ENCODE results near the gene PPP2R5C. TPM values are rescaled to one million over a fixed set of nuclear protein-coding genes. Genes with fewer than 3 reads are reported as not detected.
A peak's percentile ranks its signal among the peaks of the same experiment; 100 is the strongest.

The PPP2R5C gene
- total and polyA plus RNA-seq, 2 of the 4 experiments (the other 2 are of a cell fraction) = 65.9 to 78.7 TPM

DNA sequence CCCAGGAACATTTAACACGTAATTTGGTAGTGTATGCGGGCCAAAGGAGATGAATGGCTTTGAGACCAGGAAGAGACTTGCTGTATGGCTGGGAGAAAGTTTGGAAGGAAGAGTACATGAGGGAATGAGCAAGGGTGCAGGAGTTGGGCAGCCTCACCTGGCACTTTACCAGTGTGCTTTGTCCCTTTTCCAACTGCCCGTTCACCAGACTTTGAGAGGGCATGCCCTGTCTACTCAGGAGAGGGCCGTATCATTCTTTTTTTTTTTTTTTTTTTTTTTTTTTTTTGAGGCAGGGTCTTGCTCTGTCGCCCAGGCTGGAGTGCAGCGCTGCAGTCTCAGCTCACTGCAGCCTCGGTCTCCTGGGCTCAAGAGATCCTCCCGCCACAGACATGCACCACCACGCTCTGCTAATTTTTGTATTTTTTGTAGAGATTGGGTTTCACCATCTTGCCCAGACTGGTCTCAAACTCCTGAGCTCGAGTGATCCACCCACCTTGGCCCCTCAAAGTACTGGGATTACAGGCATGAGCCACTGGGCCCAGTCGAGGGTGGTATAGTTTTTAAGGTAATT lies 209.4 kb downstream of the PPP2R5C start:
- no peak overlapping the region for H3K4me2 ChIP-seq (ENCODE audit: low read depth, low read length)
- H3K23ac ChIP-seq (ENCODE audit: low read depth, low read length) = no peak overlapping the region
- H2BK15ac ChIP-seq (ENCODE audit: low read depth, low read length) = no peak overlapping the region
- H3K18ac ChIP-seq (ENCODE audit: low read depth, low read length) = no peak overlapping the region
- no peak overlapping the region for H3K9ac ChIP-seq (ENCODE audit: low read depth, low read length)
- dilution Hi-C loops (cut with HindIII; ENCODE audit: low sequenced_read_pairs, unreplicated experiment) (no loop called here), intact Hi-C loops (cut with micrococcal nuclease) (no loop called here), in situ Hi-C loops (cut with MboI; ENCODE audit: low sequenced_read_pairs) (loop anchor here (25.0 kb wide), 1 partner anchor 341 kb away; the partner anchor contains the start of genes MOK and ZNF839)
- H3K4ac ChIP-seq (ENCODE audit: low read depth, low read length) = no peak overlapping the region
- TF ChIP-seq RFX5 (IDR thresholded peaks at IDR 0.05; ENCODE audit: low read depth, low read length) (no peak), ELK1 (IDR thresholded peaks at IDR 0.05; ENCODE audit: borderline replicate concordance, low read depth, low read length) (no peak), MXI1 (IDR thresholded peaks at IDR 0.05; ENCODE audit: borderline replicate concordance, low read depth, low read length) (no peak), FOS (IDR thresholded peaks at IDR 0.05; ENCODE audit: low read depth, low read length) (no peak), BHLHE40 (IDR thresholded peaks at IDR 0.05; ENCODE audit: low read depth, low read length) (no peak), USF2 (IDR thresholded peaks at IDR 0.05; ENCODE audit: low read depth, low read length) (no peak), NFE2L2 (IDR thresholded peaks at IDR 0.05; ENCODE audit: low read depth, low read length) (no peak), POLR2A (IDR thresholded peaks at IDR 0.05; ENCODE audit: low read depth, low read length) (no peak), SMC3 (IDR thresholded peaks at IDR 0.05; ENCODE audit: low read depth, low read length) (no peak), CEBPB (IDR thresholded peaks at IDR 0.05; ENCODE audit: low read depth, low read length) (no peak), MAFK (IDR thresholded peaks at IDR 0.05; ENCODE audit: low read depth, low read length) (no peak), RCOR1 (IDR thresholded peaks at IDR 0.05; ENCODE audit: insufficient replicate concordance, low read length) (no peak), MAZ (IDR thresholded peaks at IDR 0.05; ENCODE audit: borderline replicate concordance, low read depth, low read length) (no peak), CHD1 (IDR thresholded peaks at IDR 0.05; ENCODE audit: low read depth, low read length) (no peak), RAD21 (IDR thresholded peaks at IDR 0.05; ENCODE audit: low read length) (no peak)
- TF ChIP-seq, protein P1, sequence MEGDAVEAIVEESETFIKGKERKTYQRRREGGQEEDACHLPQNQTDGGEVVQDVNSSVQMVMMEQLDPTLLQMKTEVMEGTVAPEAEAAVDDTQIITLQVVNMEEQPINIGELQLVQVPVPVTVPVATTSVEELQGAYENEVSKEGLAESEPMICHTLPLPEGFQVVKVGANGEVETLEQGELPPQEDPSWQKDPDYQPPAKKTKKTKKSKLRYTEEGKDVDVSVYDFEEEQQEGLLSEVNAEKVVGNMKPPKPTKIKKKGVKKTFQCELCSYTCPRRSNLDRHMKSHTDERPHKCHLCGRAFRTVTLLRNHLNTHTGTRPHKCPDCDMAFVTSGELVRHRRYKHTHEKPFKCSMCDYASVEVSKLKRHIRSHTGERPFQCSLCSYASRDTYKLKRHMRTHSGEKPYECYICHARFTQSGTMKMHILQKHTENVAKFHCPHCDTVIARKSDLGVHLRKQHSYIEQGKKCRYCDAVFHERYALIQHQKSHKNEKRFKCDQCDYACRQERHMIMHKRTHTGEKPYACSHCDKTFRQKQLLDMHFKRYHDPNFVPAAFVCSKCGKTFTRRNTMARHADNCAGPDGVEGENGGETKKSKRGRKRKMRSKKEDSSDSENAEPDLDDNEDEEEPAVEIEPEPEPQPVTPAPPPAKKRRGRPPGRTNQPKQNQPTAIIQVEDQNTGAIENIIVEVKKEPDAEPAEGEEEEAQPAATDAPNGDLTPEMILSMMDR (conservative IDR thresholded peaks at IDR 0.05; ENCODE audit: low read depth, low read length) = no peak
- H4K5ac ChIP-seq (ENCODE audit: low read depth, low read length) = no peak overlapping the region
- 0 out of 2 replicates have a peak overlapping the region, but pooled peaks have one; percentile 41 for H3K27ac ChIP-seq (ENCODE audit: insufficient read depth, low read length)
- no peak for DNase-seq
- H3K9me1 ChIP-seq (ENCODE audit: insufficient read depth, low read length) = peaks cover 16% of the 10 kb centered on the region
- BruUV-seq (replicated peaks) = no TSS peak
- 88% methylated on average over 2 of the region's 11 CpGs; no CpG with 5 or more reads in 1 of the 2 experiments for WGBS, 2 experiments (ENCODE audit: extremely low coverage in 2 of 2, insufficient read length in 1 of 2)
- CTCF ChIA-PET = interaction anchor here (0.6 kb wide), 1 partner anchor 12 kb away, joined by 3 read pairs; no protein-coding TSS in a partner anchor
- H2BK20ac ChIP-seq (ENCODE audit: low read depth, low read length) = no peak overlapping the region
- no peak overlapping the region for H4K91ac ChIP-seq (ENCODE audit: insufficient read depth, low read depth, low read length)
- H3K56ac ChIP-seq (ENCODE audit: extremely low read depth, insufficient read depth, low read length) = no peak overlapping the region
- no peak overlapping the region for H2AK9ac ChIP-seq (replicated peaks; ENCODE audit: low read depth, low read length, poor library complexity)
- no peak overlapping the region for H4K8ac ChIP-seq (ENCODE audit: low read depth in 2 of 2, low read length in 2 of 2)
- no peaks in the 10 kb centered on the region for H3K9me3 ChIP-seq (ENCODE audit: control insufficient read depth, insufficient read depth, low read length)
- H3K4me1 ChIP-seq (ENCODE audit: control insufficient read depth, insufficient read depth, low read length) = peaks cover 4% of the 10 kb centered on the region
- no peak for ATAC-seq (ENCODE audit: low read depth)
- H3K27me3 ChIP-seq (ENCODE audit: control insufficient read depth, insufficient read depth, low read length) = no peaks in the 10 kb centered on the region
- POLR2A ChIA-PET (ENCODE audit: unreplicated experiment) = no interaction called here
- H2BK120ac ChIP-seq (ENCODE audit: low read depth, low read length) = no peak overlapping the region
- no peak overlapping the region for H2AFZ ChIP-seq (replicated peaks; ENCODE audit: low read length, poor library complexity)
- no peak overlapping the region for H3K4me3 ChIP-seq (ENCODE audit: insufficient read depth, low read depth, low read length)
- peak overlapping the region; percentile 63 for H2BK5ac ChIP-seq (ENCODE audit: low read depth, low read length, poor library complexity, severe bottlenecking)
- H3K36me3 ChIP-seq (ENCODE audit: control insufficient read depth, insufficient read depth, low read length) = peaks cover 8% of the 10 kb centered on the region
- peaks cover 74% of the 10 kb centered on the region for H4K20me1 ChIP-seq (ENCODE audit: insufficient read depth, low read length)
- H2AK5ac ChIP-seq (ENCODE audit: low read depth, low read length) = no peak overlapping the region
- peaks cover 0 to 48% of the 10 kb centered on the region in 2 experiments; a peak in 2 of 4 replicates for H3K79me1 ChIP-seq (ENCODE audit: low read depth in 1 of 2, low read length in 2 of 2)
- no peak overlapping the region for H3K14ac ChIP-seq (replicated peaks; ENCODE audit: low read depth, low read length)
